Left lobe of liver (tissue), 2 donors: ENCODE measurements around the gene PLEKHA7. TPM values are rescaled to one million over a fixed set of nuclear protein-coding genes. Genes with fewer than 3 reads are reported as not detected.

ENCODE experiments used
- ATAC-seq: fragments of 200-7000 bp; cut with Tn5 transposase; one replicate; pipeline ENCODE4 v1.9.1; 2020; ENCODE audit warnings: mild to moderate bottlenecking, moderate library complexity
- DNase-seq: peaks from one replicate; pipeline ENCODE4 v3.0.0-alpha.2; 2020; ENCODE audit warnings: low spot score
- total RNA-seq: library from RNA; stranded (reverse); gene quantifications from one replicate; pipeline ENCODE4 v1.2.1, GENCODE V29; 2021
- donor health status: DM: no; HTN: no; CAD: no; lungs with moderate emphysema.
- donor health status: DM: no; HTN: yes; CAD: no.

Gene PLEKHA7
- total RNA-seq, 1 donor from 2014 or later, result 25.8 TPM

- ATAC-seq, result no peak
Observed at GRCh38 chr11:16956538-16957153, 57.6 kb downstream of the PLEKHA7 start.

GRCh38 chr11:16953663-16954062 lies 60.6 kb downstream of the PLEKHA7 start:
- DNase-seq (no peak), ATAC-seq (no peak)

More at GRCh38 chr11:16956538-16957153, 57.6 kb downstream of the PLEKHA7 start:
- DNase-seq, result no peak

- ATAC-seq (no peak), DNase-seq (no peak)
Observed at GRCh38 chr11:16946477-16947282, 67.5 kb downstream of the PLEKHA7 start.

GRCh38 chr11:16945671-16946469 lies 68.3 kb downstream of the PLEKHA7 start:
- DNase-seq (peak; percentile 56), ATAC-seq (peak; percentile 96)

- ATAC-seq, result no peak
- no peak for DNase-seq
Observed at GRCh38 chr11:16942911-16943310, 71.3 kb downstream of the PLEKHA7 start.

- ATAC-seq (no peak), DNase-seq (no peak)
Observed at GRCh38 chr11:16942342-16942741, 71.9 kb downstream of the PLEKHA7 start.

- DNase-seq, result no peak
- no peak for ATAC-seq
Observed at GRCh38 chr11:16941935-16942334, 72.3 kb downstream of the PLEKHA7 start.

- ATAC-seq, result no peak
- DNase-seq, result no peak
Observed at GRCh38 chr11:16938061-16938460, 76.2 kb downstream of the PLEKHA7 start.

- ATAC-seq (peak; percentile 77), DNase-seq (no peak)
Observed at GRCh38 chr11:16936643-16937042, 77.6 kb downstream of the PLEKHA7 start.

- peak; percentile 78 for ATAC-seq
- DNase-seq, result no peak
Observed at GRCh38 chr11:16935518-16936302, 78.5 kb downstream of the PLEKHA7 start.

GRCh38 chr11:16933756-16934603 lies 80.2 kb downstream of the PLEKHA7 start:
- peak; percentile 64 for ATAC-seq
- no peak for DNase-seq

GRCh38 chr11:16933291-16933690 lies 80.9 kb downstream of the PLEKHA7 start:
- no peak for DNase-seq
- ATAC-seq, result no peak

- DNase-seq, result no peak
- no peak for ATAC-seq
Observed at GRCh38 chr11:16928044-16928443, 86.2 kb downstream of the PLEKHA7 start.

- no peak for ATAC-seq
- DNase-seq, result no peak
Observed at GRCh38 chr11:16926883-16927626, 87.2 kb downstream of the PLEKHA7 start.

- ATAC-seq (peak; percentile 72), DNase-seq (peak; percentile 55)
Observed at GRCh38 chr11:16925561-16926065, 88.6 kb downstream of the PLEKHA7 start.

- DNase-seq (peak; percentile 82), ATAC-seq (peak; percentile 86)
Observed at GRCh38 chr11:16924826-16925560, 89.2 kb downstream of the PLEKHA7 start.

GRCh38 chr11:16924462-16924825 lies 89.8 kb downstream of the PLEKHA7 start:
- DNase-seq (no peak), ATAC-seq (peak; percentile 2)

GRCh38 chr11:16923987-16924386 lies 90.2 kb downstream of the PLEKHA7 start:
- ATAC-seq (no peak), DNase-seq (no peak)
